Common myeloid progenitor, CD34-positive (primary cell): ENCODE measurements around the gene MOB1A.

ENCODE experiments used
- CTCF ChIA-PET: fragments of 350-600 bp; sonication (Branson Sonifier 250); formaldehyde crosslinking; loops from one replicate; lab custom pipeline; 2021; ENCODE audit warnings: antibody characterized with exemption; lab: Charles Lee
- POLR2A ChIA-PET: fragments of 350-600 bp; sonication (Branson Sonifier 250); formaldehyde crosslinking; loops from one replicate; lab custom pipeline; 2021; ENCODE audit warnings: antibody characterized with exemption; lab: Charles Lee
- DNase-seq, 3 donors: peaks; one replicate each; pipeline versions ENCODE4 v3.0.0 to v3.0.0-alpha.2; 2013
- H3K27ac ChIP-seq, 2 experiments: 1 replicate in 1 of 2; 2 replicates in 1 of 2; pipeline ENCODE4 v1.7.0; 2013; ENCODE audit warnings: inconsistent platforms in 2 of 2, low read length in 2 of 2, mild to moderate bottlenecking in 2 of 2, low read depth in 1 of 2, moderate library complexity in 1 of 2; ENCODE audit not compliant: severe bottlenecking in 2 of 2, insufficient read depth in 1 of 2, poor library complexity in 1 of 2
- H3K27me3 ChIP-seq, 5 experiments: replicated peaks in 2 of 5; 1 replicate in 3 of 5; 2 replicates in 2 of 5; pipeline versions ENCODE4 v1.6.1 to v1.7.0; 2013; ENCODE audit warnings: low read length in 4 of 5, mild to moderate bottlenecking in 2 of 5, moderate library complexity in 2 of 5, inconsistent platforms in 1 of 5; ENCODE audit not compliant: insufficient read depth in 5 of 5, control insufficient read depth in 4 of 5
- H3K36me3 ChIP-seq, 4 experiments: 1 replicate in 2 of 4; 2 replicates in 2 of 4; pipeline versions ENCODE4 v1.6.1 to v1.7.0; 2013; ENCODE audit warnings: low read length in 3 of 4, control low read depth in 1 of 4, mild to moderate bottlenecking in 1 of 4; ENCODE audit not compliant: control insufficient read depth in 4 of 4, insufficient read depth in 4 of 4
- H3K4me1 ChIP-seq, 4 experiments: 1 replicate in 3 of 4; 2 replicates in 1 of 4; pipeline versions ENCODE4 v1.6.1 to v1.7.1; 2013; ENCODE audit warnings: low read length in 3 of 4, mild to moderate bottlenecking in 3 of 4, control low read depth in 1 of 4, inconsistent platforms in 1 of 4, moderate library complexity in 1 of 4; ENCODE audit not compliant: control insufficient read depth in 4 of 4, insufficient read depth in 4 of 4; ENCODE audit errors: control extremely low read depth in 1 of 4
- H3K4me3 ChIP-seq, 7 experiments: 1 replicate in 4 of 7; 2 replicates in 3 of 7; pipeline versions ENCODE4 v1.5.1 to v1.7.0; 2013; ENCODE audit warnings: mild to moderate bottlenecking in 7 of 7, low read length in 6 of 7, moderate library complexity in 6 of 7, inconsistent platforms in 2 of 7, low read depth in 2 of 7, control low read depth in 1 of 7; ENCODE audit not compliant: insufficient read depth in 4 of 7, control insufficient read depth in 1 of 7; ENCODE audit errors: extremely low read depth in 1 of 7
- H3K9me3 ChIP-seq, 5 experiments: 1 replicate in 4 of 5; 2 replicates in 1 of 5; pipeline versions ENCODE4 v1.6.1 to v1.7.1; 2013; ENCODE audit warnings: low read length in 4 of 5, mild to moderate bottlenecking in 2 of 5, inconsistent platforms in 1 of 5, low read depth in 1 of 5, moderate library complexity in 1 of 5; ENCODE audit not compliant: control insufficient read depth in 4 of 5, insufficient read depth in 2 of 5; ENCODE audit errors: control extremely low read depth in 1 of 5
- WGBS: methylation state at CpG from one replicate; pipeline ENCODE4 v1.1.5; 2013; ENCODE audit not compliant: insufficient coverage; 5-methylcytosine and 5-hydroxymethylcytosine counted together

MOB1A gene

GRCh38 chr2:74162951-74163350 lies 15.7 kb downstream of the MOB1A start:
- Histone ChIP-seq H3K27ac (no peak overlapping the region), H3K4me3 (no peak overlapping the region), H3K36me3 (peaks cover 39 to 88% (median 58%) of the 10 kb centered on the region in 4 experiments), H3K4me1 (no peaks in the 10 kb centered on the region), H3K27me3 (no peaks in the 10 kb centered on the region), H3K9me3 (peaks cover 0 to 5% (median 3%) of the 10 kb centered on the region in 5 experiments)
- CTCF ChIA-PET = interaction anchor here (0.8 to 2.2 kb wide), 3 partner anchors 9 to 35 kb away, joined by 3 to 7 read pairs (median 5); no protein-coding TSS in a partner anchor
- DNase-seq = peak in 1 of 3 donors; percentile 26
- POLR2A ChIA-PET = interaction anchor here (1.1 kb wide), 1 partner anchor 15 kb away, joined by 3 read pairs; no protein-coding TSS in a partner anchor
- WGBS = no CpG with 5 or more reads among the region's 6 CpGs

GRCh38 chr2:74155830-74156229 lies 22.8 kb downstream of the MOB1A start:
- H3K4me3 ChIP-seq = no peak overlapping the region
- H3K9me3 ChIP-seq = no peaks in the 10 kb centered on the region
- H3K4me1 ChIP-seq = no peaks in the 10 kb centered on the region
- WGBS = no CpG with 5 or more reads among the region's 3 CpGs
- POLR2A ChIA-PET = no interaction called here
- CTCF ChIA-PET = interaction anchor here (0.7 to 2.2 kb wide), 5 partner anchors 10 to 44 kb away, joined by 3 to 6 read pairs (median 5); no protein-coding TSS in a partner anchor
- peak in 1 of 3 donors; percentile 30 for DNase-seq
- H3K27ac ChIP-seq = no peak overlapping the region
- H3K27me3 ChIP-seq = no peaks in the 10 kb centered on the region
- H3K36me3 ChIP-seq = peaks cover 12 to 75% (median 52%) of the 10 kb centered on the region in 4 experiments

GRCh38 chr2:74152954-74153353 lies 25.7 kb downstream of the MOB1A start:
- ChIA-PET POLR2A (interaction anchor here (1.4 kb wide), 1 partner anchor 19 kb away, joined by 4 read pairs; no protein-coding TSS in a partner anchor), CTCF (interaction anchor here (1.3 to 5.7 kb wide), 5 partner anchors 8 to 329 kb away, joined by 4 to 35 read pairs (median 4); no protein-coding TSS in a partner anchor)
- no peak overlapping the region for H3K27ac ChIP-seq
- no peak for DNase-seq
- no peaks in the 10 kb centered on the region for H3K27me3 ChIP-seq
- peaks cover 10 to 56% (median 35%) of the 10 kb centered on the region in 4 experiments for H3K36me3 ChIP-seq
- no peaks in the 10 kb centered on the region for H3K9me3 ChIP-seq
- no CpG with 5 or more reads among the region's 2 CpGs for WGBS
- no peak overlapping the region for H3K4me3 ChIP-seq
- H3K4me1 ChIP-seq = peaks cover 5 to 17% (median 10%) of the 10 kb centered on the region in 4 experiments

GRCh38 chr2:74149570-74150319 lies 28.9 kb downstream of the MOB1A start:
- WGBS = 79% methylated on average over 7 of the region's 7 CpGs
- H3K9me3 ChIP-seq = no peaks in the 10 kb centered on the region
- POLR2A ChIA-PET = no interaction called here
- peaks cover 7 to 31% (median 21%) of the 10 kb centered on the region in 4 experiments for H3K4me1 ChIP-seq
- peaks cover 8 to 40% (median 19%) of the 10 kb centered on the region in 4 experiments for H3K36me3 ChIP-seq
- CTCF ChIA-PET = interaction anchor here (0.8 to 5.8 kb wide), 13 partner anchors 11 to 334 kb away, joined by 3 to 35 read pairs (median 4); partner anchors contain the start of gene DGUOK
- H3K27ac ChIP-seq = no peak overlapping the region
- peak in 1 of 3 donors; percentile 27 for DNase-seq
- H3K4me3 ChIP-seq = no peak overlapping the region
- H3K27me3 ChIP-seq = no peaks in the 10 kb centered on the region

- 90% methylated on average over 2 of the region's 5 CpGs for WGBS
- ChIA-PET CTCF (interaction anchor here (1.0 to 5.8 kb wide), 10 partner anchors 14 to 333 kb away, joined by 3 to 35 read pairs (median 4); partner anchors contain the start of gene DGUOK), POLR2A (no interaction called here)
- H3K9me3 ChIP-seq = no peaks in the 10 kb centered on the region
- no peak overlapping the region for H3K27ac ChIP-seq
- H3K4me3 ChIP-seq = peak overlapping the region in 1 of 7 experiments; percentile 94
- peaks cover 7 to 31% (median 21%) of the 10 kb centered on the region in 4 experiments for H3K4me1 ChIP-seq
- H3K36me3 ChIP-seq = peaks cover 8 to 40% (median 19%) of the 10 kb centered on the region in 4 experiments
- no peak for DNase-seq
- no peaks in the 10 kb centered on the region for H3K27me3 ChIP-seq
Observed at GRCh38 chr2:74149247-74149525, 29.5 kb downstream of the MOB1A start.

GRCh38 chr2:74148457-74149246 lies 30.0 kb downstream of the MOB1A start:
- H3K4me3 ChIP-seq = peak overlapping the region; percentile 58 to 94 (median 84)
- H3K4me1 ChIP-seq = peaks cover 7 to 31% (median 21%) of the 10 kb centered on the region in 4 experiments
- ChIA-PET CTCF (interaction anchor here (0.8 to 5.8 kb wide), 11 partner anchors 13 to 325 kb away, joined by 3 to 35 read pairs (median 5); partner anchors contain the start of gene MTHFD2), POLR2A (interaction anchor here (0.6 to 1.0 kb wide), 3 partner anchors 10 to 309 kb away, joined by 3 read pairs; partner anchors contain the start of gene WBP1)
- no peaks in the 10 kb centered on the region for H3K9me3 ChIP-seq
- H3K36me3 ChIP-seq = peaks cover 8 to 37% (median 17%) of the 10 kb centered on the region in 4 experiments
- no peaks in the 10 kb centered on the region for H3K27me3 ChIP-seq
- H3K27ac ChIP-seq = peak overlapping the region in 1 of 2 experiments; percentile 70
- WGBS = 18% methylated on average over 8 of the region's 16 CpGs
- DNase-seq = no peak
